ENCODE results near the gene PRDM15. TPM values are rescaled to one million over a fixed set of nuclear protein-coding genes. Genes with fewer than 3 reads are reported as not detected.

The PRDM15 gene
- total RNA-seq, 1 experiment from 2014 or later = 9.9 TPM

DNA sequence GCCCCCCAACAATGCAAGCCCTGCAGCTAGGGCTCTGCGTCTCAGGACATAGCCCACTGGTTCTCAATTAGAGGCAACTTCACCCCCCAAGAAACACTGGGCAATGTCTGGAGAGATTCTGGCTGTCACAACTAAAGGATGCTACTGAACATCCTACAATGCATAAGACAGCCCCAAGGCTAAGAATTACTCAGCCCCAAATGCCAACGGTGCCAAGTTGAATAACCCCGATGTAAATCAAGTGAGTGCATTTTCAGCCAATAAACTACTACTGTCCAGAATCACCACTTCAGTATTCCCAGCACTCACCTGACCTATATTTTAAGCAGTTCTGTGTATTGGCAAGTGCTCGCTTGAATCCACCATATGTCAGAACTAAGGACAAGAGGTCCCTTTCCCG is 119.2 kb downstream of the PRDM15 start:
- no peaks in the 10 kb centered on the region; a peak in 2 of 5 replicates for H3K9me3 Mint-ChIP-seq
- Histone ChIP-seq H3K27me3 (ENCODE audit: insufficient read depth, low read length) (peaks cover 30% of the 10 kb centered on the region), H3K27ac (ENCODE audit: insufficient read length, low read depth, low read length) (no peak overlapping the region), H4K91ac (ENCODE audit: insufficient read length, low read depth, low read length) (no peak overlapping the region), H2BK15ac (ENCODE audit: low read depth, low read length) (no peak overlapping the region), H3K79me1 (ENCODE audit: insufficient read depth, low read depth, low read length, poor library complexity, severe bottlenecking) (no peaks in the 10 kb centered on the region), H4K8ac (replicated peaks; ENCODE audit: insufficient read length, low read depth, low read length) (no peak overlapping the region), H4K20me1 (ENCODE audit: control insufficient read depth, insufficient read depth, insufficient read length) (no peaks in the 10 kb centered on the region), H3K9ac (ENCODE audit: extremely low read depth, insufficient read length, low read length) (no peak overlapping the region), H2BK20ac (ENCODE audit: low read depth, low read length, poor library complexity, severe bottlenecking) (no peak overlapping the region), H3K9me3 (ENCODE audit: control insufficient read depth, low read depth, low read length) (no peaks in the 10 kb centered on the region), H2BK12ac (ENCODE audit: insufficient read length, low read depth, low read length) (no peak overlapping the region), H2AFZ (ENCODE audit: low read length) (no peak overlapping the region), H3K14ac (ENCODE audit: insufficient read depth, low read length) (no peak overlapping the region), H3K4me1 (ENCODE audit: insufficient read depth, low read length) (peaks cover 7% of the 10 kb centered on the region; the same call in 1 of the 2 replicates), H3K56ac (ENCODE audit: insufficient read length, low read depth, low read length) (no peak overlapping the region), H2BK5ac (ENCODE audit: insufficient read length, low read length) (no peak overlapping the region), H3K4me2 (ENCODE audit: insufficient read depth, insufficient read length, low read length) (no peak overlapping the region), H3T11ph (ENCODE audit: low read length) (no peak overlapping the region), H2BK120ac (ENCODE audit: low read depth, low read length, poor library complexity, severe bottlenecking) (no peak overlapping the region), H4K5ac (ENCODE audit: insufficient read length, low read depth, low read length) (no peak overlapping the region), H3K23me2 (ENCODE audit: insufficient read length, low read depth, low read length, poor library complexity, severe bottlenecking) (peaks cover 21% of the 10 kb centered on the region), H3K4ac (ENCODE audit: low read depth, low read length) (no peak overlapping the region), H3K79me2 (ENCODE audit: insufficient read depth, low read length) (no peaks in the 10 kb centered on the region), H2AK5ac (ENCODE audit: insufficient read length, low read length) (no peak overlapping the region), H3K18ac (ENCODE audit: insufficient read length, low read depth, low read length) (no peak overlapping the region), H3K23ac (ENCODE audit: insufficient read length, low read depth, low read length) (no peak overlapping the region)
- peaks cover 59 to 62% of the 10 kb centered on the region in 2 experiments for H3K4me1 Mint-ChIP-seq
- no peak overlapping the region for H3K4me3 Mint-ChIP-seq
- H3K36me3 Mint-ChIP-seq (ENCODE audit: insufficient read depth in 1 of 3, low read depth in 3 of 3) = peaks cover 0 to 4% (median 2%) of the 10 kb centered on the region in 3 experiments; a peak in 4 of 7 replicates
- no CpG with 5 or more reads among the region's 5 CpGs for WGBS (ENCODE audit: extremely low coverage, insufficient read length, low lambda C conversion rate)
- peaks cover 55% of the 10 kb centered on the region for H3K27me3 Mint-ChIP-seq (ENCODE audit: low read depth)
- H3K27ac Mint-ChIP-seq = no peak overlapping the region; a peak in 1 of 7 replicates
- TF ChIP-seq, protein P1, sequence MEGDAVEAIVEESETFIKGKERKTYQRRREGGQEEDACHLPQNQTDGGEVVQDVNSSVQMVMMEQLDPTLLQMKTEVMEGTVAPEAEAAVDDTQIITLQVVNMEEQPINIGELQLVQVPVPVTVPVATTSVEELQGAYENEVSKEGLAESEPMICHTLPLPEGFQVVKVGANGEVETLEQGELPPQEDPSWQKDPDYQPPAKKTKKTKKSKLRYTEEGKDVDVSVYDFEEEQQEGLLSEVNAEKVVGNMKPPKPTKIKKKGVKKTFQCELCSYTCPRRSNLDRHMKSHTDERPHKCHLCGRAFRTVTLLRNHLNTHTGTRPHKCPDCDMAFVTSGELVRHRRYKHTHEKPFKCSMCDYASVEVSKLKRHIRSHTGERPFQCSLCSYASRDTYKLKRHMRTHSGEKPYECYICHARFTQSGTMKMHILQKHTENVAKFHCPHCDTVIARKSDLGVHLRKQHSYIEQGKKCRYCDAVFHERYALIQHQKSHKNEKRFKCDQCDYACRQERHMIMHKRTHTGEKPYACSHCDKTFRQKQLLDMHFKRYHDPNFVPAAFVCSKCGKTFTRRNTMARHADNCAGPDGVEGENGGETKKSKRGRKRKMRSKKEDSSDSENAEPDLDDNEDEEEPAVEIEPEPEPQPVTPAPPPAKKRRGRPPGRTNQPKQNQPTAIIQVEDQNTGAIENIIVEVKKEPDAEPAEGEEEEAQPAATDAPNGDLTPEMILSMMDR (conservative IDR thresholded peaks at IDR 0.05) = no peak
- no peak for DNase-seq

All from H9 (cell line).